ENCODE data around the gene PFKFB3. TPM values are rescaled to one million over a fixed set of nuclear protein-coding genes. Genes with fewer than 3 reads are reported as not detected.

Gene PFKFB3
- total and polyA plus RNA-seq, 9 donors, result 15.3 to 60.8 (median 40.2) TPM

- intact Hi-C loops (cut with DNase I), result loop anchor here in 2 of 4 donors (2.0 kb wide), 1 partner anchor 41 kb away; the partner anchor contains the start of gene PFKFB3 (in 2 of the 2)
Observed at GRCh38 chr10:6161921-6162320, 40.8 kb upstream of the PFKFB3 start.

DNA sequence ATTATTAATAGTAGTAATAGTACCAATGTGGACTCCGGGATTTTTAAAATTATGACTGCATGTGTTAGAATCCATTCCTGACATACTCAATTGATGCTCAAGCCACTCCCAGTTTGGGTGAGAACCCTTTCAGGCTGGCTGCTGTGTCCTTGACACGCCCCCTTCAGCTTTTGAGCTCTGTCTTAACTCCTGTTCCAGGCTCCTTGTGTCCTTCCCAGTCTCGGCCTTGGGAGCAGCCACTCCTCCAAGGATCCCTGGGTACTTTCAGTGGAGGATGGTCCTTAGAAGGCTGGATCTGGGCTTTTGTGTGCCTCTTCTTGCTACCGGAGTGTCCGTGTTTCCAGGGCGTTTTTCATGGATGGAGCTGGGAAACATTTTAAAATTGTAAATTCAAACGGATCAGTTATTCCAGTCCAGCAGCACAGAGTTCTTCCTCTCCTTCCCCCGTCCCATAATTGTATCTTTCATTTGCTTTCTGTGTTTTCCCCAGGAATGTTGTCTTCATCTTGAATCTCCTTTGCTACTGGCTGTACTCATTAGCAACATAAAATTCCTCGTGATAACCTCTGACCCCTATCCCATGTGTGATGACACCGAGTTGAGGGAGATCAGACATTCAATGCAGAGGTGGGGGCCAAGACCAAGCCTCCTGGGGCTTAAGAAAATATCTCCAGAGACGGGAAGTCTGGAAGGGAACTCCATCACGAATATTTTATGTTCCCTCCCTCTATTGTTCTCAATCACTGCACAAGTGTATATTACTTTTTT is 40.0 kb upstream of the PFKFB3 start:
- Histone ChIP-seq H3K4me3 (peak overlapping the region; percentile 75), H3K9me3 (no peaks in the 10 kb centered on the region), H3K27me3 (no peaks in the 10 kb centered on the region), H3K36me3 (no peaks in the 10 kb centered on the region), H3K4me1 (ENCODE audit: insufficient read depth) (peaks cover 5% of the 10 kb centered on the region), H3K27ac (peak overlapping the region; percentile 7 to 77)
- DNase-seq, result peak; percentile 64 to 79 (median 72)
- no peak for TF ChIP-seq CTCF (IDR thresholded peaks at IDR 0.05)
- TF ChIP-seq POLR2A (IDR thresholded peaks at IDR 0.05), result no peak
- TF ChIP-seq EP300 (IDR thresholded peaks at IDR 0.05), result no peak
- WGBS, 3 donors, result 4 to 8% (median 5%) methylated on average over 12 of the region's 12 CpGs
- intact Hi-C loops (cut with DNase I), result loop anchor here in 2 of 4 donors (2.0 kb wide), 1 partner anchor 40 kb away; the partner anchor contains the start of gene PFKFB3 (in 2 of the 2)

More at GRCh38 chr10:6161921-6162320, 40.8 kb upstream of the PFKFB3 start:
- H3K4me3 ChIP-seq, result no peak overlapping the region
- no peaks in the 10 kb centered on the region for H3K27me3 ChIP-seq
- TF ChIP-seq CTCF (IDR thresholded peaks at IDR 0.05) (no peak), EP300 (IDR thresholded peaks at IDR 0.05) (no peak), POLR2A (IDR thresholded peaks at IDR 0.05) (no peak)
- DNase-seq, result no peak
- 61 to 64% (median 63%) methylated on average over 3 of the region's 3 CpGs for WGBS, 3 donors
- H3K27ac ChIP-seq, result peak overlapping the region in 1 of 2 donors; percentile 77
- H3K9me3 ChIP-seq, result no peaks in the 10 kb centered on the region
- H3K36me3 ChIP-seq, result no peaks in the 10 kb centered on the region
- peaks cover 5% of the 10 kb centered on the region for H3K4me1 ChIP-seq (ENCODE audit: insufficient read depth)

DNA sequence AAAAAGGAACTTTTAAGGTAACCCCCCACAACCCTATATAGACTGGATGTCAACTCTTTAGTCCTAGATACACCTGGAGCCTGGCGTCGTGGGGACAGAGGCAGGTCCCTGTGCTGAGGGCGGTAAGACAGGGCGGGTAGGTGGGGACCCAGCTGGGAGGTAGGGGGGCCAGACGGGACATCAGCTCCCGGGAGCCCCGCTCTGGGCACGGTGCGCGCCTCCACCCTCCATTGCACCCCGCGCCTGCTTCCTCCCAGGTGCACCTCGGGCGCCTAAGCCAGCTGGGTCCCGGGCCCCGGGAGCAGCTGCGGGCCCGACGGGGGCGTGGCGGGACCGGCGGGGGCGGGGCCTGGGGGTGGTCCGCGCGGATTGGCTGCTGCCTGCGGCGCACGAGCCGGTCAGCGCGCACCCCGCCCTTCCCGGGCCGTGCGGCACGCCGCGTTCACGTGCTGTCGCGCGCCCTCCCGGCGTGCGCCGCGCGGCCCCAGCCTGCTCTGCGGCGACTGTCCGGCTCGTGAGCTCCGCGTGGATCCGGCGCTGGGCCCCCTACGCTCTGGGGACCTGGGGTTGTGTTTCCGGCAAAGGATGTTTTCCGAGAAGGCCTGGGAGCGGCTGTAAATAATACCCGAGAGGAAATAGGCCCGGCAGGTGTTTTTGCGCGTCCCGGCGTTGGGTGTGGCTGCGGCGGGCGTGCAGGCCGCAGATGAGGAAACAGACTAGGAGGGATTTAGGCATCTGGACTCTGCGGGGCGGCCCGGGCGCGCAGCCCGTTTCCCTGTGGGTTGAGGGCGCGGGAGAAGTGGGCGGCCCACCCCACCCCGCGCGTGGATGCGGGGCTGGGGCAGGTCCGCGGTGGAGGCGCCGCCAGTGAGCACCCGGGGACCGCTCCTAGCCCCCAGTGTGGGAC is 39.1 kb upstream of the PFKFB3 start:
- H3K36me3 ChIP-seq, result no peaks in the 10 kb centered on the region
- DNase-seq, result peak; percentile 89 to 96 (median 93)
- no peaks in the 10 kb centered on the region for H3K9me3 ChIP-seq
- intact Hi-C loops (cut with DNase I), result loop anchor here in 2 of 4 donors (2.0 kb wide), 1 partner anchor 39 kb away; the partner anchor contains the start of gene PFKFB3 (in 2 of the 2)
- H3K4me3 ChIP-seq, result peak overlapping the region; percentile 75
- peaks cover 5% of the 10 kb centered on the region for H3K4me1 ChIP-seq (ENCODE audit: insufficient read depth)
- peak overlapping the region; percentile 77 to 88 for H3K27ac ChIP-seq
- 0 to 1% (median 0%) methylated on average over 46 to 91 of the region's 91 CpGs for whole genome bisulfite sequencing, 3 donors
- no peaks in the 10 kb centered on the region for H3K27me3 ChIP-seq
- TF ChIP-seq EP300 (IDR thresholded peaks at IDR 0.05) (no peak), POLR2A (IDR thresholded peaks at IDR 0.05) (peak; percentile 80), CTCF (IDR thresholded peaks at IDR 0.05) (no peak)
